Measurements from ENCODE around the gene CERK.
"Not testable (repeated sequence)": the region's sequence is repeated elsewhere in the genome, so short reads cannot be mapped to it uniquely, and the experiment has no call there.

Gene CERK

GRCh38 chr22:46737105-46737975 is 712 bp downstream of the CERK start:
- H3K4me3 ChIP-seq (ENCODE audit: low read depth, low read length), result peak overlapping the region; percentile 83
- DNase-seq (ENCODE audit: low read depth), result peak; percentile 78
- TF ChIP-seq CTCF (IDR thresholded peaks at IDR 0.05; ENCODE audit: insufficient read depth, low read depth, low read length, missing control alignments), result no peak

GRCh38 chr22:46736705-46737104 is 1.3 kb downstream of the CERK start:
- peak overlapping the region; percentile 83 for H3K4me3 ChIP-seq (ENCODE audit: low read depth, low read length)
- DNase-seq (ENCODE audit: low read depth), result no peak
- TF ChIP-seq CTCF (IDR thresholded peaks at IDR 0.05; ENCODE audit: insufficient read depth, low read depth, low read length, missing control alignments), result no peak

GRCh38 chr22:46735747-46736608 is 2.1 kb downstream of the CERK start:
- DNase-seq (ENCODE audit: low read depth), result peak; percentile 21
- no peak for TF ChIP-seq CTCF (IDR thresholded peaks at IDR 0.05; ENCODE audit: insufficient read depth, low read depth, low read length, missing control alignments)
- peak overlapping the region; percentile 83 for H3K4me3 ChIP-seq (ENCODE audit: low read depth, low read length)

GRCh38 chr22:46734830-46735453 is 3.1 kb downstream of the CERK start:
- H3K4me3 ChIP-seq (ENCODE audit: low read depth, low read length), result peak overlapping the region; percentile 83
- TF ChIP-seq CTCF (IDR thresholded peaks at IDR 0.05; ENCODE audit: insufficient read depth, low read depth, low read length, missing control alignments), result no peak
- DNase-seq (ENCODE audit: low read depth), result peak; percentile 88

GRCh38 chr22:46734213-46734722 is 3.8 kb downstream of the CERK start:
- H3K4me3 ChIP-seq (ENCODE audit: low read depth, low read length); DNase-seq (ENCODE audit: low read depth): not testable (repeated sequence)

GRCh38 chr22:46732513-46732912 is 5.5 kb downstream of the CERK start:
- DNase-seq (ENCODE audit: low read depth), result no peak
- no peak for TF ChIP-seq CTCF (IDR thresholded peaks at IDR 0.05; ENCODE audit: insufficient read depth, low read depth, low read length, missing control alignments)
- no peak overlapping the region for H3K4me3 ChIP-seq (ENCODE audit: low read depth, low read length)

GRCh38 chr22:46732041-46732379 is 6.0 kb downstream of the CERK start:
- no peak overlapping the region for H3K4me3 ChIP-seq (ENCODE audit: low read depth, low read length)
- no peak for TF ChIP-seq CTCF (IDR thresholded peaks at IDR 0.05; ENCODE audit: insufficient read depth, low read depth, low read length, missing control alignments)
- DNase-seq (ENCODE audit: low read depth), result no peak
